CD14-positive monocyte (primary cell): ENCODE results near the gene SECISBP2. TPM values are rescaled to one million over a fixed set of nuclear protein-coding genes. Genes with fewer than 3 reads are reported as not detected.

Source experiments
- DNase-seq, 3 donors: peaks; one replicate each; pipeline ENCODE4 v3.0.0-alpha.2; 2011 to 2022
- H2AFZ ChIP-seq: 2 replicates; pipeline ENCODE4 v1.6.0; 2012; ENCODE audit warnings: mild to moderate bottlenecking, low read depth, low read length, inconsistent platforms; ENCODE audit not compliant: insufficient read depth, poor library complexity, severe bottlenecking
- H3K27ac ChIP-seq, 2 donors: 1 replicate in 1 of 2; 2 replicates in 1 of 2; pipeline ENCODE4 v1.5.1; 2012 to 2013; ENCODE audit warnings: low read length in 2 of 2, control low read depth in 1 of 2, inconsistent platforms in 1 of 2, low read depth in 1 of 2, mild to moderate bottlenecking in 1 of 2
- H3K27me3 ChIP-seq, 2 donors: one replicate each; pipeline versions ENCODE4 v1.6.0 to v1.6.1; 2011 to 2013; ENCODE audit warnings: low read length in 2 of 2; ENCODE audit not compliant: control insufficient read depth in 2 of 2, insufficient read depth in 2 of 2
- H3K36me3 ChIP-seq, 2 donors: replicated peaks in 1 of 2; 1 replicate in 1 of 2; 2 replicates in 1 of 2; pipeline versions ENCODE4 v1.5.1 to v1.6.1; 2012 to 2013; ENCODE audit warnings: low read length in 2 of 2, control low read depth in 1 of 2, inconsistent platforms in 1 of 2, mild to moderate bottlenecking in 1 of 2; ENCODE audit not compliant: insufficient read depth in 2 of 2, control insufficient read depth in 1 of 2
- H3K4me1 ChIP-seq, 2 donors: 1 replicate in 1 of 2; 2 replicates in 1 of 2; pipeline versions ENCODE4 v1.5.1 to v1.6.1; 2012 to 2013; ENCODE audit warnings: low read length in 2 of 2, control low read depth in 1 of 2, inconsistent platforms in 1 of 2, mild to moderate bottlenecking in 1 of 2, moderate library complexity in 1 of 2; ENCODE audit not compliant: insufficient read depth in 2 of 2, control insufficient read depth in 1 of 2
- H3K4me2 ChIP-seq: replicated peaks from 2 replicates; pipeline ENCODE3; 2012; ENCODE audit warnings: low read length, moderate library complexity, mild to moderate bottlenecking; ENCODE audit not compliant: poor library complexity, severe bottlenecking; ENCODE audit errors: extremely low read depth
- H3K4me3 ChIP-seq, 3 experiments: fragments of 200-600 bp in 1 of 3; sonication (generic) in 1 of 3; replicated peaks in 1 of 3; 1 replicate in 2 of 3; 2 replicates in 1 of 3; pipeline ENCODE4 v1.5.1; 2011 to 2013; ENCODE audit warnings: low read length in 3 of 3, mild to moderate bottlenecking in 3 of 3, control low read depth in 2 of 3, low read depth in 2 of 3, inconsistent platforms in 1 of 3, moderate library complexity in 1 of 3
- H3K79me2 ChIP-seq: 2 replicates; pipeline ENCODE4 v1.6.0; 2012; ENCODE audit warnings: mild to moderate bottlenecking, control low read depth, inconsistent platforms, low read length, moderate library complexity; ENCODE audit not compliant: insufficient read depth
- H3K9ac ChIP-seq: 2 replicates; pipeline ENCODE4 v1.6.0; 2017; ENCODE audit warnings: low read length, mild to moderate bottlenecking; ENCODE audit not compliant: insufficient read depth, poor library complexity, severe bottlenecking
- H3K9me3 ChIP-seq, 2 donors: replicated peaks in 1 of 2; 1 replicate in 1 of 2; 2 replicates in 1 of 2; pipeline versions ENCODE4 v1.5.1 to v1.6.1; 2012 to 2013; ENCODE audit warnings: low read length in 2 of 2, control low read depth in 1 of 2; ENCODE audit not compliant: control insufficient read depth in 1 of 2, insufficient read depth in 1 of 2
- H4K20me1 ChIP-seq: 2 replicates; pipeline ENCODE4 v1.6.0; 2012; ENCODE audit warnings: mild to moderate bottlenecking, low read length, control low read depth, moderate library complexity; ENCODE audit not compliant: insufficient read depth
- H3K27ac Mint-ChIP-seq, 7 donors: one replicate each; pipeline ENCODE4 v1.8.0; 2020; ENCODE audit warnings: mild to moderate bottlenecking in 7 of 7, mixed read lengths in 7 of 7, moderate library complexity in 6 of 7, inconsistent platforms in 2 of 7
- H3K27me3 Mint-ChIP-seq, 3 donors: one replicate each; pipeline ENCODE4 v1.8.0; 2021 to 2022; ENCODE audit warnings: low read depth in 3 of 3, mild to moderate bottlenecking in 3 of 3, mixed read lengths in 3 of 3, moderate library complexity in 3 of 3, inconsistent platforms in 1 of 3
- H3K36me3 Mint-ChIP-seq, 2 donors: one replicate each; pipeline ENCODE4 v1.8.0; 2020; ENCODE audit warnings: mixed read lengths in 2 of 2, inconsistent platforms in 1 of 2, mild to moderate bottlenecking in 1 of 2
- H3K4me1 Mint-ChIP-seq: one replicate; pipeline ENCODE4 v1.8.0; 2020; ENCODE audit warnings: mild to moderate bottlenecking, mixed read lengths
- H3K4me3 Mint-ChIP-seq, 2 donors: one replicate each; pipeline ENCODE4 v1.8.0; 2020; ENCODE audit warnings: mild to moderate bottlenecking in 2 of 2, mixed read lengths in 2 of 2, moderate library complexity in 1 of 2
- H3K9me3 Mint-ChIP-seq, 7 donors: one replicate each; pipeline ENCODE4 v1.8.0; 2020 to 2022; ENCODE audit warnings: mixed read lengths in 7 of 7, mild to moderate bottlenecking in 6 of 7, moderate library complexity in 6 of 7, inconsistent platforms in 2 of 7
- CTCF ChIP-seq: fragments of 200-600 bp; IDR thresholded peaks from one replicate; pipeline ENCODE4 v1.8.0; 2022; ENCODE audit warnings: antibody characterized with exemption, mild to moderate bottlenecking
- WGBS: methylation state at CpG from one replicate; pipeline ENCODE4 v1.1.5; 2013; ENCODE audit warnings: missing lambda C conversion rate; ENCODE audit not compliant: insufficient coverage; 5-methylcytosine and 5-hydroxymethylcytosine counted together
- intact Hi-C, 2 donors: fragments of 100-400 bp; cut with micrococcal nuclease; formaldehyde crosslinking; loops; one replicate each; pipeline versions ENCODE4 v1.15.0 to v1.15.1; 2023
- polyA plus RNA-seq, 3 donors: library from polyadenylated mRNA; depleted of rRNA in 1 of 3; unstranded in 2 of 3; stranded (reverse) in 1 of 3; fragments of 300-500 nt in 2 of 3; fragments of >200 nt in 1 of 3; fragmentation: Illumina TruSeq in 2 of 3; gene quantifications; 1 replicate in 2 of 3; 2 replicates in 1 of 3; pipeline ENCODE4 v1.2.3, GENCODE V29; 2012 to 2021

The SECISBP2 gene
- polyA plus RNA-seq, 3 donors, result 8.6 to 51.4 (median 9.8) TPM

DNA sequence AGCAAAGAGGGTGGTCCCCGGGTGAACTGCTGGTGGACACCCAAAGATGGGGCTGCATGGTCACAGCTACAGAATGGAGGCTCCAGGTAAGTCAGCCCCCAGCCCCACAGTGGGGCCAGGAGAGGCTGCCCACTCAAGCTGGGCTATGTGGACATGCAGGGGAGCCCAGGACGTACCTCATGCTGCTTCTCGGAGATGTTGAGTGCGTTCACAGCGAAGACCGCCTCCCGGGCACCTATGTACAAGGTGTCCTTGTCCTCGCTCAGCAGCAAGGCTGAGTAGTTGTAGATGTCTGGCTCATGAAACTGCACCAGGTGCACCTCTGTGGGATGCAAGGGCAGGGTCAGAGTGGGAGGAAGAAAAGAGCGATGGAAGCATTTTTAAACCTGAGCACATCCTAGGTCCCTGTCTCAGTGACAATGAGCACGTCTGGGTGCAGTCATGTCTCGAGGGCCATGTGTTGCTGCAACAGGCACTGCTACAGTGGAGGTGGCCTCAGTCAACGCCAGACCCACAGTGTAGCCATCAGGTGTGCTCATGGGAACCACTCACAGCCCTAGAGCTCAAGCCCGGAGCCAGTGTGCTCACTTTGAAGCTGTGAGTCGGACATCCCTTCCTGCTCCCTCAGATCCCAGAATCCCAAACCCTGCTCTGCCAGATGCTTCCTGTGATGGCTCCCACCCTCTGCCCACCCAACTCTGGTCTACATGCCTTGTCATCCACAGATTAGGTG is 84.6 kb downstream of the SECISBP2 start:
- no peak overlapping the region for H3K4me2 ChIP-seq
- Mint-ChIP-seq H3K9me3 (peaks cover 2 to 6% (median 3%) of the 10 kb centered on the region in 7 donors), H3K27me3 (peaks cover 0 to 6% (median 0%) of the 10 kb centered on the region in 3 donors), H3K36me3 (peaks cover 63 to 79% of the 10 kb centered on the region in 2 donors), H3K4me3 (no peak overlapping the region), H3K27ac (peak overlapping the region in 3 of 7 donors; percentile 22 to 99 (median 70)), H3K4me1 (peaks cover 93% of the 10 kb centered on the region)
- no peaks in the 10 kb centered on the region for H3K9me3 ChIP-seq
- no peak overlapping the region for H2AFZ ChIP-seq
- 92% methylated on average over 14 of the region's 14 CpGs for WGBS
- H3K79me2 ChIP-seq, result peaks cover 40% of the 10 kb centered on the region
- no peak for TF ChIP-seq CTCF
- peaks cover 34 to 58% of the 10 kb centered on the region in 2 donors for H3K36me3 ChIP-seq
- H3K4me1 ChIP-seq, result peaks cover 76 to 78% of the 10 kb centered on the region in 2 donors
- no peaks in the 10 kb centered on the region for H3K27me3 ChIP-seq
- intact Hi-C loops, result loop anchor here in 1 of 2 donors (5.0 kb wide), 2 partner anchors 39 to 149 kb away; no protein-coding TSS in a partner anchor
- peak overlapping the region in 1 of 2 donors; percentile 18 for H3K27ac ChIP-seq
- peaks cover 49% of the 10 kb centered on the region for H4K20me1 ChIP-seq
- no peak overlapping the region for H3K4me3 ChIP-seq
- DNase-seq, result no peak
- H3K9ac ChIP-seq, result no peak overlapping the region

DNA sequence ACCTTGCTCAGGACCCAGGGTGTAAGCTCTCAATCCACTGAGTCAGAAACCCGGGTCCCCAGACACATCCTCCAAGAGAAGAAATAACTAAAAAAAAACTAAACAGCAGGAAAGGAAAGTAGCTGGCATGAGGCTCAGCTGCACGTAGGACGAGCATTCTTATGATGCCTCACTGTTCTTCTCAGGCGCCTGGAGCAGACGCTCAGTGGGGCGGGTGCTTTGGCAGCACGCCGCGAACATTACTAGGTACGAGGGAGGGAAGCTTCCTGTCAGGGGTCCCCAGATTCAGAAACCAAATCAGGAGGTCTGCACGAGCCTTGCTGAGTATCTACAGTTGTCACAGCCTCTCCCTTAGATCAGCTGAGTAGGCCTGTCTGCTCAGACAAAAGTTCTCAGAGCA is 85.8 kb downstream of the SECISBP2 start:
- peaks cover 21 to 48% of the 10 kb centered on the region in 2 donors for H3K36me3 ChIP-seq
- peaks cover 74 to 79% of the 10 kb centered on the region in 2 donors for H3K4me1 ChIP-seq
- Mint-ChIP-seq H3K27me3 (peaks cover 0 to 12% (median 0%) of the 10 kb centered on the region in 3 donors), H3K9me3 (peaks cover 2 to 5% (median 3%) of the 10 kb centered on the region in 7 donors), H3K36me3 (peaks cover 52 to 69% of the 10 kb centered on the region in 2 donors), H3K27ac (peak overlapping the region in 3 of 7 donors; percentile 46 to 66 (median 54)), H3K4me3 (peak overlapping the region in 1 of 2 donors; percentile 4), H3K4me1 (peaks cover 91% of the 10 kb centered on the region)
- TF ChIP-seq CTCF, result no peak
- no peak for DNase-seq
- no peak overlapping the region for H3K27ac ChIP-seq
- H3K27me3 ChIP-seq, result no peaks in the 10 kb centered on the region
- WGBS, result 94% methylated on average over 11 of the region's 11 CpGs
- H2AFZ ChIP-seq, result no peak overlapping the region
- H3K4me3 ChIP-seq, result no peak overlapping the region
- peaks cover 49% of the 10 kb centered on the region for H3K79me2 ChIP-seq
- peaks cover 61% of the 10 kb centered on the region for H4K20me1 ChIP-seq
- no peaks in the 10 kb centered on the region for H3K9me3 ChIP-seq
- no peak overlapping the region for H3K4me2 ChIP-seq
- no peak overlapping the region for H3K9ac ChIP-seq
- intact Hi-C loops, result loop anchor here in 1 of 2 donors (5.0 kb wide), 2 partner anchors 38 to 148 kb away; no protein-coding TSS in a partner anchor
